ENCODE results near the gene PLAAT5. TPM values are rescaled to one million over a fixed set of nuclear protein-coding genes. Genes with fewer than 3 reads are reported as not detected.

PLAAT5 gene
- total and polyA plus RNA-seq, 11 donors = 0.49 to 7.1 (median 1.5) TPM

DNA sequence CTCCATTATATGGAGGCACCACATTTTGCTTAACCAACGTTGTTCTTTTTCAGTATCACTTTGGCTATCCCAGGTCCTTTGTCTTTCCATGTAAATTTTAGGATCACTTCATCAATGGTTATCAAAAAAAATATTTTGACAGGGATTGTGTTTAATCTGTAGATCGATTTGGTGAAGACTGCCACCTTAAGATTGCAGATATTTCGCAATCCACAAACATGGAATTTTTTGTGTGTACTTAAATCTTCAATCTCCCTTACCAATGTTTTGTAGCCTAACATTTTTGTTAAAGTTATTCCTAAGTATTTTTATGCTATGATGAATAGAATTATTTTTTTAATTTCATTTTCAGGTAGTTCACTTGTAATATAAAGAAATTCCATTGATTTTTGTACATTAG, 18.6 kb downstream of the PLAAT5 start:
- intact Hi-C loops (cut with DNase I) = loop anchor here in 1 of 10 donors (10.0 kb wide), 1 partner anchor 262 kb away; no protein-coding TSS in a partner anchor
- Histone ChIP-seq H3K9me3 (peaks cover 0 to 42% (median 4%) of the 10 kb centered on the region in 12 donors), H3K27me3 (no peaks in the 10 kb centered on the region), H3K27ac (no peak overlapping the region), H3K4me1 (no peaks in the 10 kb centered on the region), H3K36me3 (no peaks in the 10 kb centered on the region), H3K4me3 (no peak overlapping the region)
- TF ChIP-seq, protein P1, sequence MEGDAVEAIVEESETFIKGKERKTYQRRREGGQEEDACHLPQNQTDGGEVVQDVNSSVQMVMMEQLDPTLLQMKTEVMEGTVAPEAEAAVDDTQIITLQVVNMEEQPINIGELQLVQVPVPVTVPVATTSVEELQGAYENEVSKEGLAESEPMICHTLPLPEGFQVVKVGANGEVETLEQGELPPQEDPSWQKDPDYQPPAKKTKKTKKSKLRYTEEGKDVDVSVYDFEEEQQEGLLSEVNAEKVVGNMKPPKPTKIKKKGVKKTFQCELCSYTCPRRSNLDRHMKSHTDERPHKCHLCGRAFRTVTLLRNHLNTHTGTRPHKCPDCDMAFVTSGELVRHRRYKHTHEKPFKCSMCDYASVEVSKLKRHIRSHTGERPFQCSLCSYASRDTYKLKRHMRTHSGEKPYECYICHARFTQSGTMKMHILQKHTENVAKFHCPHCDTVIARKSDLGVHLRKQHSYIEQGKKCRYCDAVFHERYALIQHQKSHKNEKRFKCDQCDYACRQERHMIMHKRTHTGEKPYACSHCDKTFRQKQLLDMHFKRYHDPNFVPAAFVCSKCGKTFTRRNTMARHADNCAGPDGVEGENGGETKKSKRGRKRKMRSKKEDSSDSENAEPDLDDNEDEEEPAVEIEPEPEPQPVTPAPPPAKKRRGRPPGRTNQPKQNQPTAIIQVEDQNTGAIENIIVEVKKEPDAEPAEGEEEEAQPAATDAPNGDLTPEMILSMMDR (IDR thresholded peaks at IDR 0.05) = no peak
- TF ChIP-seq POLR2A (IDR thresholded peaks at IDR 0.05) = no peak
- DNase-seq = no peak
- 78 to 84% (median 81%) methylated on average over 3 of the region's 3 CpGs for WGBS, 4 donors
- ATAC-seq = no peak

- 67 to 74% (median 71%) methylated on average over 3 of the region's 3 CpGs for WGBS, 4 donors
- Histone ChIP-seq H3K9me3 (peaks cover 0 to 23% (median 4%) of the 10 kb centered on the region in 12 donors), H3K27ac (no peak overlapping the region), H3K36me3 (no peaks in the 10 kb centered on the region), H3K27me3 (no peaks in the 10 kb centered on the region), H3K4me1 (no peaks in the 10 kb centered on the region), H3K4me3 (no peak overlapping the region)
- intact Hi-C loops (cut with DNase I) = loop anchor here in 1 of 10 donors (10.0 kb wide), 1 partner anchor 264 kb away; no protein-coding TSS in a partner anchor
- ATAC-seq (no peak), DNase-seq (no peak)
- TF ChIP-seq, protein P1 (IDR thresholded peaks at IDR 0.05) = no peak
- no peak for TF ChIP-seq POLR2A (IDR thresholded peaks at IDR 0.05)
These were observed 20.7 kb downstream of the PLAAT5 start for GRCh38 chr11:63470311-63470710.

DNA sequence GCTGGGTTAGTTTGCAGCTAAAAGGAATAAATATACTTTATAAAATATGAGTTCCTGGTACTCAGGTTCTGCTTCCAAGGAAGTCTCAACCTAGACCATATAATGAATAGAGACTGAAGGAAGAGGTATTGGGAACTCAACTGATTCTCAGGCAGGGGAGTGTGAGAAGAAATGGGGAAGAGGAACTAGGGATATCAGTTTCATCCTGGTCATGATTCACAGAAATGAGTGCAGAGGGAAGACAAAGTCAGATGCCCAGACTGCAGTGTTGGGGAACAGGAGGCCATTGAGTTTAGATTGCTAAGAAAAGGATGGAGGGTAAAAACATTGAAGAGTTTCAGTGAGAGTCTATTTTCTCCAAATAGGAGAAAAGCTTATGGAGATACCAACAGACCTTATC, 28.8 kb downstream of the PLAAT5 start:
- no peaks in the 10 kb centered on the region for H3K9me3 ChIP-seq
- H3K27me3 ChIP-seq = peaks cover 0 to 6% (median 0%) of the 10 kb centered on the region in 9 donors
- H3K36me3 ChIP-seq = no peaks in the 10 kb centered on the region
- intact Hi-C loops (cut with DNase I) = no loop called here
- no peaks in the 10 kb centered on the region for H3K4me1 ChIP-seq
- DNase-seq = no peak
- H3K27ac ChIP-seq = no peak overlapping the region
- no peak for TF ChIP-seq POLR2A (IDR thresholded peaks at IDR 0.05)
- TF ChIP-seq, protein P1 (IDR thresholded peaks at IDR 0.05) = no peak
- H3K4me3 ChIP-seq = no peak overlapping the region
- no peak for ATAC-seq

- ATAC-seq (no peak), DNase-seq (no peak)
- no peaks in the 10 kb centered on the region for H3K36me3 ChIP-seq
- intact Hi-C loops (cut with DNase I) = no loop called here
- no peak overlapping the region for H3K27ac ChIP-seq
- H3K27me3 ChIP-seq = peaks cover 0 to 8% (median 4%) of the 10 kb centered on the region in 9 donors
- H3K4me1 ChIP-seq = no peaks in the 10 kb centered on the region
- no peaks in the 10 kb centered on the region for H3K9me3 ChIP-seq
- WGBS, 4 donors = 38 to 52% (median 43%) methylated on average over 6 of the region's 6 CpGs
- TF ChIP-seq POLR2A (IDR thresholded peaks at IDR 0.05) = no peak
- TF ChIP-seq, protein P1 (IDR thresholded peaks at IDR 0.05) = no peak
- no peak overlapping the region for H3K4me3 ChIP-seq
These were observed 31.4 kb downstream of the PLAAT5 start for GRCh38 chr11:63459586-63459985.
